Brain microvascular endothelial cell (primary cell): ENCODE data around the gene GALNT10.

Experiments
- DNase-seq: peaks from one replicate; pipeline ENCODE4 v3.0.0-alpha.2; 2020
- H3K27ac ChIP-seq: fragments of 250-450 bp; sonication (Bioruptor Pico); 2 replicates; pipeline ENCODE4 v1.5.1; 2020; ENCODE audit warnings: mild to moderate bottlenecking, moderate library complexity
- H3K27me3 ChIP-seq: fragments of 250-450 bp; sonication (Bioruptor Pico); replicated peaks from 2 replicates; pipeline ENCODE4 v1.5.1; 2020; ENCODE audit warnings: mild to moderate bottlenecking
- H3K36me3 ChIP-seq: fragments of 250-450 bp; sonication (Bioruptor Pico); replicated peaks from 2 replicates; pipeline ENCODE4 v1.5.1; 2020; ENCODE audit warnings: mild to moderate bottlenecking
- H3K4me3 ChIP-seq: 2 replicates; pipeline ENCODE4 v1.5.1; 2011; ENCODE audit warnings: low read depth, mild to moderate bottlenecking, control low read depth, low read length, moderate library complexity
- CTCF ChIP-seq: IDR thresholded peaks from 2 replicates; pipeline ENCODE4 v1.5.1; 2011; ENCODE audit warnings: low read depth, mild to moderate bottlenecking, moderate library complexity, low read length, control low read depth, inconsistent platforms; ENCODE audit errors: missing control alignments
- in situ Hi-C: cut with HindIII; loops from 2 replicates; pipeline ENCODE4 v1.10.0; 2017; ENCODE audit warnings: low sequenced_read_pairs, low pct_ligation_motif_present

GALNT10 gene

GRCh38 chr5:154455585-154455984, 265.1 kb downstream of the GALNT10 start:
- Histone ChIP-seq H3K4me3 (no peak overlapping the region), H3K27ac (no peak overlapping the region), H3K27me3 (no peaks in the 10 kb centered on the region), H3K36me3 (peaks cover 44% of the 10 kb centered on the region)
- no peak for DNase-seq
- no peak for TF ChIP-seq CTCF
- in situ Hi-C loops: no loop called here

DNA sequence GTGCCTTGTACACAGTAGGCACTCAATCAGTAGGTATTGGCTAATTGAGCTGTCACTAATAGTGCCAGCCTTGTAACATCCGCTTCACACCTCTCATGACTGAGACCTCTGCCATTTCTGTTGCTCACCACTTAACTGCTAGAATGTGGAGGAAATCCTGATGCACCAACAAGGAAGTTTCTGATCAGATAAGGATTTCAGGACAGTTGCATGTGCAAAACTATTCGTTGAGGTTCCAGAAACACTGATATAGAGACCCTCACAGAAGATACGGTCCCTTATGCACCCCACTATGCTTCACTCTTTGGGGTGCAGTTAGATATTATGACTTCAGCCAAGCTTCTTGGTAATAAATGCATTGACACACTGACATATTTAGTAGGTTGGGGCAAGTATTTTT, 266.0 kb downstream of the GALNT10 start:
- H3K36me3 ChIP-seq: peaks cover 34% of the 10 kb centered on the region
- no peak for TF ChIP-seq CTCF
- H3K27me3 ChIP-seq: no peaks in the 10 kb centered on the region
- DNase-seq: no peak
- in situ Hi-C loops: no loop called here
- H3K27ac ChIP-seq: no peak overlapping the region
- H3K4me3 ChIP-seq: no peak overlapping the region

GRCh38 chr5:154459015-154459414, 268.5 kb downstream of the GALNT10 start:
- no peak overlapping the region for H3K4me3 ChIP-seq
- no peak for DNase-seq
- TF ChIP-seq CTCF: no peak
- in situ Hi-C loops: no loop called here
- H3K27ac ChIP-seq: no peak overlapping the region
- H3K27me3 ChIP-seq: no peaks in the 10 kb centered on the region
- H3K36me3 ChIP-seq: peaks cover 18% of the 10 kb centered on the region

DNA sequence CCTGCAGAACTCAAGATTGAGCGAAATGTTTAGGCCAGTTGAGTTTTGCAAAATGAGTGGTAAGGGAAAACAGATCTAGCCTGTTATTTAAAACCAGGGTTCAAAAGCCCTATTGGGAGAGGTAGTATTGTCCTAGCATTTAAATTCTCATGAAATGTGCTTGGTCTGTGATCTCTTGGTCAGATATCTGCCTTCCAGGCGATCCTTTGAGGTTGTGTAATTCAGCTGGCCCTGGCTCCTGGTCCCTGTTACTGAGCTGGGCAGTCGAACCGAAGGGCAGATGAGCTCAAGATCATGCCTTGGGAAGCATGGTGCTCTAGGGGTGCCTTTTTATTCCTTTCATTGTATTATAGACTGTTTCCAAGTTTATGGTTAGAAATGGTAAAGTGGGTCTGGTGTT, 269.6 kb downstream of the GALNT10 start:
- peaks cover 11% of the 10 kb centered on the region for H3K36me3 ChIP-seq
- DNase-seq: no peak
- H3K4me3 ChIP-seq: no peak overlapping the region
- in situ Hi-C loops: no loop called here
- no peaks in the 10 kb centered on the region for H3K27me3 ChIP-seq
- no peak for TF ChIP-seq CTCF
- no peak overlapping the region for H3K27ac ChIP-seq

DNA sequence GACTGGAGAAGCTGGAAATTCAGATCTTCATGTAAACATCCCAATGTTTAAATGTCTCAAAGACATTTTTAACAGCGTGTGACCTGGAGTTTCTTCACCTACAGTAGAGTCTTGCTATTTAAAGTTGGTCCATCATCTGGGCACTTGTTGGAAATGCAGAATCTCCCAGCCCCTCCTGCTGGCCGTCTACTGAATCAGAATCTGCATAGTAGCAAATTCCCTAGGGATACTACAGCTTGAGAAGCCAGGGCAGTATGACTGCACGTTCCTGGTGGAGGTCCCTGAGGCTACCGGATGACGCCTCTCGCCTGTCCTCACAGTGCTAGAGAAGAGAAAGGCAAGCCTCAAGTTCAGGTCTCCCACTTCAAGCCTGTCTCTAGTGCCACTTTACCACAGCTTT, 271.0 kb downstream of the GALNT10 start:
- DNase-seq: peak; percentile 72
- Histone ChIP-seq H3K27me3 (no peaks in the 10 kb centered on the region), H3K27ac (no peak overlapping the region), H3K4me3 (no peak overlapping the region), H3K36me3 (peaks cover 4% of the 10 kb centered on the region)
- peak; percentile 69 for TF ChIP-seq CTCF
- in situ Hi-C loops: no loop called here

GRCh38 chr5:154464438-154464837, 273.9 kb downstream of the GALNT10 start:
- no peak for DNase-seq
- no peak overlapping the region for H3K4me3 ChIP-seq
- in situ Hi-C loops: no loop called here
- no peak for TF ChIP-seq CTCF
- no peak overlapping the region for H3K27ac ChIP-seq
- H3K27me3 ChIP-seq: peaks cover 3% of the 10 kb centered on the region
- no peaks in the 10 kb centered on the region for H3K36me3 ChIP-seq
